ENCODE measurements around the gene ADCY5.

DNA sequence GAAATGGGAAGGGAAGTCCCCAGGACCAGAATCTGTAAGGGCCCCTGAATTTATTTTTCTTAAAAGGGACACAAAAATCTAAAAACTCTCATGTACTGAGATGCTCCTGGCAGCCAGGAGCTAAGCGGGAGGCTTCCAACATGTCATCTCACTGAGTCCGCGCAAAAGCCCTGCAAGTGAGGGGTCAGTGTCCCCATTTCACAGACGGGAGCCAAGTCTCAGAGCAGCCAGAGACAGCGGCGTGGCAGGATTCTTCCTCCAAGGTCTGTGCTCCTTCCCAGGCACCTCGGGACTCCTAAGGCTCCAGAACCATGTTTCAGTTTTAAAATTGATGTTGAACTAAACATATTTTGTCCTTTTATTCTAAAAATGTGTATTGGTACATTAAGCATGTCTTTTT is 114.8 kb downstream of the ADCY5 start:
- TF ChIP-seq, protein P1, sequence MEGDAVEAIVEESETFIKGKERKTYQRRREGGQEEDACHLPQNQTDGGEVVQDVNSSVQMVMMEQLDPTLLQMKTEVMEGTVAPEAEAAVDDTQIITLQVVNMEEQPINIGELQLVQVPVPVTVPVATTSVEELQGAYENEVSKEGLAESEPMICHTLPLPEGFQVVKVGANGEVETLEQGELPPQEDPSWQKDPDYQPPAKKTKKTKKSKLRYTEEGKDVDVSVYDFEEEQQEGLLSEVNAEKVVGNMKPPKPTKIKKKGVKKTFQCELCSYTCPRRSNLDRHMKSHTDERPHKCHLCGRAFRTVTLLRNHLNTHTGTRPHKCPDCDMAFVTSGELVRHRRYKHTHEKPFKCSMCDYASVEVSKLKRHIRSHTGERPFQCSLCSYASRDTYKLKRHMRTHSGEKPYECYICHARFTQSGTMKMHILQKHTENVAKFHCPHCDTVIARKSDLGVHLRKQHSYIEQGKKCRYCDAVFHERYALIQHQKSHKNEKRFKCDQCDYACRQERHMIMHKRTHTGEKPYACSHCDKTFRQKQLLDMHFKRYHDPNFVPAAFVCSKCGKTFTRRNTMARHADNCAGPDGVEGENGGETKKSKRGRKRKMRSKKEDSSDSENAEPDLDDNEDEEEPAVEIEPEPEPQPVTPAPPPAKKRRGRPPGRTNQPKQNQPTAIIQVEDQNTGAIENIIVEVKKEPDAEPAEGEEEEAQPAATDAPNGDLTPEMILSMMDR (IDR thresholded peaks at IDR 0.05; ENCODE audit: poor library complexity), result no peak
- no peak for TF ChIP-seq EZH2phosphoT487 (IDR thresholded peaks at IDR 0.05; ENCODE audit: low read depth, severe bottlenecking, unreplicated experiment)
